ENCODE measurements around the gene C22orf15. TPM values are rescaled to one million over a fixed set of nuclear protein-coding genes. Genes with fewer than 3 reads are reported as not detected.

C22orf15 gene
- total and polyA plus RNA-seq, 5 donors from 2014 or later, result 0.76 to 1.6 (median 0.88) TPM

- Mint-ChIP-seq H3K27ac (peak within 1 kb of the TSS; percentile 94 to 95 (median 94)), H3K4me1 (peaks cover 14 to 43% (median 29%) of the 10 kb centered on the region in 4 donors), H3K4me3 (peak within 1 kb of the TSS; percentile 91 to 95 (median 92)), H3K9me3 (no peaks in the 10 kb centered on the region), H3K36me3 (peaks cover 7% of the 10 kb centered on the region), H3K27me3 (no peaks in the 10 kb centered on the region)
- Histone ChIP-seq H3K27me3 (ENCODE audit: control insufficient read depth, insufficient read depth, low read length) (no peaks in the 10 kb centered on the region), H3K27ac (ENCODE audit: insufficient read depth, low read length, poor library complexity, severe bottlenecking) (peak within 1 kb of the TSS; percentile 99), H3K9me3 (ENCODE audit: control insufficient read depth in 2 of 2, low read length in 2 of 2) (no peaks in the 10 kb centered on the region), H3K4me3 (ENCODE audit: low read depth, low read length) (peak within 1 kb of the TSS; percentile 92), H3K36me3 (ENCODE audit: control insufficient read depth, insufficient read depth, low read length) (peaks cover 7% of the 10 kb centered on the region), H3K4me1 (ENCODE audit: control insufficient read depth, insufficient read depth, low read length, poor library complexity, severe bottlenecking) (peaks cover 20% of the 10 kb centered on the region)
- DNase-seq, result peak; percentile 80 to 92 (median 89)
- peak; percentile 84 to 86 for ATAC-seq (ENCODE audit: low read depth in 2 of 2)
These were observed 24.2 kb downstream of the C22orf15 start, which contains the start of gene SMARCB1 for GRCh38 chr22:23786752-23787599. TSS of gene SMARCB1 (plus strand) at chr22:23786966. CDS start at chr22:23787170, 204 bp downstream.

GRCh38 chr22:23787600-23787896 is 24.8 kb downstream of the C22orf15 start:
- Mint-ChIP-seq H3K4me1 (peaks cover 14 to 49% (median 30%) of the 10 kb centered on the region in 4 donors), H3K27ac (peak overlapping the region; percentile 74 to 94 (median 84)), H3K36me3 (peaks cover 7% of the 10 kb centered on the region), H3K9me3 (no peaks in the 10 kb centered on the region), H3K4me3 (peak overlapping the region; percentile 91 to 95 (median 92)), H3K27me3 (no peaks in the 10 kb centered on the region)
- ATAC-seq (ENCODE audit: low read depth in 2 of 2) (peak; percentile 8 to 13), DNase-seq (no peak)
- Histone ChIP-seq H3K9me3 (ENCODE audit: control insufficient read depth in 2 of 2, low read length in 2 of 2) (no peaks in the 10 kb centered on the region), H3K36me3 (ENCODE audit: control insufficient read depth, insufficient read depth, low read length) (peaks cover 12% of the 10 kb centered on the region), H3K4me3 (ENCODE audit: low read depth, low read length) (peak overlapping the region; percentile 92), H3K27ac (ENCODE audit: insufficient read depth, low read length, poor library complexity, severe bottlenecking) (peak overlapping the region; percentile 99), H3K4me1 (ENCODE audit: control insufficient read depth, insufficient read depth, low read length, poor library complexity, severe bottlenecking) (peaks cover 20% of the 10 kb centered on the region), H3K27me3 (ENCODE audit: control insufficient read depth, insufficient read depth, low read length) (no peaks in the 10 kb centered on the region)

- DNase-seq, result no peak
- peak overlapping the region; percentile 92 for H3K4me3 ChIP-seq (ENCODE audit: low read depth, low read length)
- Mint-ChIP-seq H3K27me3 (no peaks in the 10 kb centered on the region), H3K27ac (peak overlapping the region in 2 of 3 donors; percentile 84 to 94), H3K36me3 (peaks cover 7% of the 10 kb centered on the region), H3K4me3 (peak overlapping the region; percentile 91 to 95 (median 92)), H3K9me3 (no peaks in the 10 kb centered on the region), H3K4me1 (peaks cover 14 to 51% (median 31%) of the 10 kb centered on the region in 4 donors)
- H3K27me3 ChIP-seq (ENCODE audit: control insufficient read depth, insufficient read depth, low read length), result no peaks in the 10 kb centered on the region
- peaks cover 20% of the 10 kb centered on the region for H3K4me1 ChIP-seq (ENCODE audit: control insufficient read depth, insufficient read depth, low read length, poor library complexity, severe bottlenecking)
- H3K27ac ChIP-seq (ENCODE audit: insufficient read depth, low read length, poor library complexity, severe bottlenecking), result peak overlapping the region; percentile 99
- no peak for ATAC-seq (ENCODE audit: low read depth in 2 of 2)
- peaks cover 15% of the 10 kb centered on the region for H3K36me3 ChIP-seq (ENCODE audit: control insufficient read depth, insufficient read depth, low read length)
- no peaks in the 10 kb centered on the region for H3K9me3 ChIP-seq (ENCODE audit: control insufficient read depth in 2 of 2, low read length in 2 of 2)
These were observed 25.1 kb downstream of the C22orf15 start for GRCh38 chr22:23787910-23788309.

GRCh38 chr22:23789121-23789520 is 26.3 kb downstream of the C22orf15 start:
- Mint-ChIP-seq H3K4me3 (peak overlapping the region; percentile 75 to 95 (median 84)), H3K9me3 (no peaks in the 10 kb centered on the region), H3K27ac (no peak overlapping the region), H3K4me1 (peaks cover 14 to 51% (median 35%) of the 10 kb centered on the region in 4 donors), H3K27me3 (no peaks in the 10 kb centered on the region), H3K36me3 (peaks cover 12% of the 10 kb centered on the region)
- DNase-seq (no peak), ATAC-seq (ENCODE audit: low read depth in 2 of 2) (no peak)
- H3K36me3 ChIP-seq (ENCODE audit: control insufficient read depth, insufficient read depth, low read length), result peaks cover 26% of the 10 kb centered on the region
- H3K9me3 ChIP-seq (ENCODE audit: control insufficient read depth in 2 of 2, low read length in 2 of 2), result no peaks in the 10 kb centered on the region
- H3K27me3 ChIP-seq (ENCODE audit: control insufficient read depth, insufficient read depth, low read length), result no peaks in the 10 kb centered on the region
- H3K4me3 ChIP-seq (ENCODE audit: low read depth, low read length), result no peak overlapping the region
- no peak overlapping the region for H3K27ac ChIP-seq (ENCODE audit: insufficient read depth, low read length, poor library complexity, severe bottlenecking)
- peaks cover 20% of the 10 kb centered on the region for H3K4me1 ChIP-seq (ENCODE audit: control insufficient read depth, insufficient read depth, low read length, poor library complexity, severe bottlenecking)

- Mint-ChIP-seq H3K4me3 (peak overlapping the region in 3 of 4 donors; percentile 35 to 76 (median 39)), H3K27ac (peak overlapping the region in 1 of 3 donors; percentile 59), H3K4me1 (peaks cover 14 to 51% (median 34%) of the 10 kb centered on the region in 4 donors), H3K27me3 (no peaks in the 10 kb centered on the region), H3K9me3 (no peaks in the 10 kb centered on the region), H3K36me3 (peaks cover 12% of the 10 kb centered on the region)
- Histone ChIP-seq H3K36me3 (ENCODE audit: control insufficient read depth, insufficient read depth, low read length) (peaks cover 29% of the 10 kb centered on the region), H3K9me3 (ENCODE audit: control insufficient read depth in 2 of 2, low read length in 2 of 2) (no peaks in the 10 kb centered on the region), H3K27me3 (ENCODE audit: control insufficient read depth, insufficient read depth, low read length) (no peaks in the 10 kb centered on the region), H3K4me3 (ENCODE audit: low read depth, low read length) (no peak overlapping the region), H3K4me1 (ENCODE audit: control insufficient read depth, insufficient read depth, low read length, poor library complexity, severe bottlenecking) (peaks cover 20% of the 10 kb centered on the region), H3K27ac (ENCODE audit: insufficient read depth, low read length, poor library complexity, severe bottlenecking) (no peak overlapping the region)
- ATAC-seq (ENCODE audit: low read depth in 2 of 2) (no peak), DNase-seq (no peak)
These were observed 26.8 kb downstream of the C22orf15 start for GRCh38 chr22:23789638-23790037.

GRCh38 chr22:23790819-23791737 is 28.3 kb downstream of the C22orf15 start:
- Histone ChIP-seq H3K27ac (ENCODE audit: insufficient read depth, low read length, poor library complexity, severe bottlenecking) (no peak overlapping the region), H3K9me3 (ENCODE audit: control insufficient read depth in 2 of 2, low read length in 2 of 2) (no peaks in the 10 kb centered on the region), H3K27me3 (ENCODE audit: control insufficient read depth, insufficient read depth, low read length) (no peaks in the 10 kb centered on the region), H3K36me3 (ENCODE audit: control insufficient read depth, insufficient read depth, low read length) (peaks cover 38% of the 10 kb centered on the region), H3K4me1 (ENCODE audit: control insufficient read depth, insufficient read depth, low read length, poor library complexity, severe bottlenecking) (peaks cover 20% of the 10 kb centered on the region), H3K4me3 (ENCODE audit: low read depth, low read length) (no peak overlapping the region)
- no peaks in the 10 kb centered on the region for H3K27me3 Mint-ChIP-seq
- H3K36me3 Mint-ChIP-seq, result peaks cover 13% of the 10 kb centered on the region
- peaks cover 14 to 48% (median 33%) of the 10 kb centered on the region in 4 donors for H3K4me1 Mint-ChIP-seq
- no peak for DNase-seq
- H3K27ac Mint-ChIP-seq, result no peak overlapping the region
- H3K4me3 Mint-ChIP-seq, result no peak overlapping the region
- H3K9me3 Mint-ChIP-seq, result no peaks in the 10 kb centered on the region
- ATAC-seq (ENCODE audit: low read depth in 2 of 2), result no peak

- H3K9me3 ChIP-seq (ENCODE audit: control insufficient read depth in 2 of 2, low read length in 2 of 2), result no peaks in the 10 kb centered on the region
- DNase-seq, result no peak
- H3K36me3 Mint-ChIP-seq, result peaks cover 20% of the 10 kb centered on the region
- peaks cover 14 to 41% (median 29%) of the 10 kb centered on the region in 4 donors for H3K4me1 Mint-ChIP-seq
- no peaks in the 10 kb centered on the region for H3K27me3 ChIP-seq (ENCODE audit: control insufficient read depth, insufficient read depth, low read length)
- no peaks in the 10 kb centered on the region for H3K9me3 Mint-ChIP-seq
- no peak overlapping the region for H3K27ac ChIP-seq (ENCODE audit: insufficient read depth, low read length, poor library complexity, severe bottlenecking)
- no peak overlapping the region for H3K4me3 ChIP-seq (ENCODE audit: low read depth, low read length)
- peak overlapping the region in 1 of 3 donors; percentile 59 for H3K27ac Mint-ChIP-seq
- H3K27me3 Mint-ChIP-seq, result no peaks in the 10 kb centered on the region
- peaks cover 14% of the 10 kb centered on the region for H3K4me1 ChIP-seq (ENCODE audit: control insufficient read depth, insufficient read depth, low read length, poor library complexity, severe bottlenecking)
- H3K4me3 Mint-ChIP-seq, result peak overlapping the region in 2 of 4 donors; percentile 53 to 58
- H3K36me3 ChIP-seq (ENCODE audit: control insufficient read depth, insufficient read depth, low read length), result peaks cover 45% of the 10 kb centered on the region
- ATAC-seq (ENCODE audit: low read depth in 2 of 2), result no peak
These were observed 29.2 kb downstream of the C22orf15 start for GRCh38 chr22:23791738-23792645.

Data from CD4-positive, CD25-positive, alpha-beta regulatory T cell (primary cell).